Vagina (tissue), 2 donors: ENCODE measurements around the gene C6orf141. TPM values are rescaled to one million over a fixed set of nuclear protein-coding genes. Genes with fewer than 3 reads are reported as not detected.
"Not testable (repeated sequence)": the region's sequence is repeated elsewhere in the genome, so short reads cannot be mapped to it uniquely, and the experiment has no call there.

Experiments
- DNase-seq, 2 donors: peaks; one replicate each; pipeline ENCODE4 v3.0.0-alpha.2; 2017; ENCODE audit errors: extremely low spot score in 2 of 2
- H3K27ac ChIP-seq: fragments of 200-600 bp; sonication (generic); one replicate; pipeline ENCODE4 v1.5.1; 2019
- H3K27me3 ChIP-seq: fragments of 200-600 bp; sonication (generic); one replicate; pipeline ENCODE4 v1.5.1; 2019
- H3K36me3 ChIP-seq, 2 donors: fragments of 200-600 bp; sonication (generic); one replicate each; pipeline ENCODE4 v1.5.1; 2017 to 2019
- H3K4me1 ChIP-seq: fragments of 200-600 bp; sonication (generic); one replicate; pipeline ENCODE4 v1.5.1; 2019
- H3K4me3 ChIP-seq, 2 donors: fragments of 200-600 bp; sonication (generic); 1 replicate in 1 of 2; 2 replicates in 1 of 2; pipeline ENCODE4 v1.5.1; 2016 to 2019
- H3K9me3 ChIP-seq: fragments of 200-600 bp; sonication (generic); one replicate; pipeline ENCODE4 v1.5.1; 2019
- CTCF ChIP-seq, 3 experiments: fragments of 450-650 bp in 2 of 3; fragments of 200-600 bp in 1 of 3; sonication (generic) in 1 of 3; IDR thresholded peaks; one replicate each; pipeline ENCODE4 v1.5.1; 2017 to 2019; ENCODE audit warnings: antibody characterized with exemption in 3 of 3, mild to moderate bottlenecking in 2 of 3, moderate library complexity in 2 of 3
- POLR2A ChIP-seq, 2 donors: fragments of 450-650 bp; IDR thresholded peaks; one replicate each; pipeline ENCODE4 v1.6.1; 2017; ENCODE audit warnings: antibody characterized with exemption in 2 of 2, mild to moderate bottlenecking in 2 of 2, moderate library complexity in 2 of 2
- POLR2AphosphoS5 ChIP-seq, 2 donors: sonication (generic); formaldehyde crosslinking; IDR thresholded peaks; one replicate each; pipeline ENCODE4 v1.9.0; 2017; ENCODE audit warnings: antibody characterized with exemption in 2 of 2, mild to moderate bottlenecking in 2 of 2, low read depth in 1 of 2; ENCODE audit not compliant: insufficient read depth in 1 of 2
- intact Hi-C: fragments of 100-400 bp; cut with DNase I; formaldehyde crosslinking; loops from one replicate; pipeline ENCODE4 v1.15.1; 2023
- total RNA-seq: library from RNA; depleted of rRNA; stranded (reverse); fragments of >200 nt; gene quantifications from one replicate; pipeline ENCODE4 v1.2.3, GENCODE V29; 2016

Gene C6orf141
- total RNA-seq, 1 donor from 2014 or later: 14.2 TPM

DNA sequence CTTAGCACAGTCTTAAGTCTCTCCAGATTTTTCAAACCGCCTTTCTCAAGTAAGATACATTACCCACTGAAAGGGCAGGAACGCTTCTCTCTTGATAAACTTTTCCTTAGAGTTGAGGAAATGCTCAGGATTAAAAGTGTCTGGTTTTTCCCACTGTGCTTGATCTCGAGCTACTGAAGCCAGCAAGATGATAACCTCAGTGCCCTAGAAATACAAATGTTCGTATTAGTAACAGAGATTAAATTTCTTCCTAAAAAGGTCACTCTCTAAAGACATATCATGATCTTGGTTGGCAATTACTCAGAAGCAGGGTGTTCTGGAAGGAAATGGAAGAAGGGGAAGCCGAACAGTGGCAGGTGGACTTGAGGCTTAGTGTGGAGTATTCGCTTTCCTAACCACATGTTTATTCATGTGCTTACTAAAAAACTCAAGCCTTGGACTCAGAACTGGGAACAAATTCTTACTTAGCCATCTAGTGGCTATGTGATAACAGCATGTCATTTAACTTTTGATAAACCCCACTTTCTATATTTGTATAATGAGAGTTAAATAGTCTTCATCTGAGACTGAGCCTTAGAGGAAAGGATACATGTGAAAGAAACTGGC lies 20.1 kb downstream of the C6orf141 start:
- no peak for DNase-seq
- Histone ChIP-seq H3K27ac (no peak overlapping the region), H3K4me3 (no peak overlapping the region), H3K27me3 (no peaks in the 10 kb centered on the region), H3K9me3 (no peaks in the 10 kb centered on the region), H3K36me3 (no peaks in the 10 kb centered on the region), H3K4me1 (no peaks in the 10 kb centered on the region)
- TF ChIP-seq POLR2A (IDR thresholded peaks at IDR 0.05) (no peak), CTCF (IDR thresholded peaks at IDR 0.05) (no peak), POLR2AphosphoS5 (IDR thresholded peaks at IDR 0.05; ENCODE audit: insufficient read depth in 1 of 2, low read depth in 1 of 2) (no peak)
- intact Hi-C loops: no loop called here

DNA sequence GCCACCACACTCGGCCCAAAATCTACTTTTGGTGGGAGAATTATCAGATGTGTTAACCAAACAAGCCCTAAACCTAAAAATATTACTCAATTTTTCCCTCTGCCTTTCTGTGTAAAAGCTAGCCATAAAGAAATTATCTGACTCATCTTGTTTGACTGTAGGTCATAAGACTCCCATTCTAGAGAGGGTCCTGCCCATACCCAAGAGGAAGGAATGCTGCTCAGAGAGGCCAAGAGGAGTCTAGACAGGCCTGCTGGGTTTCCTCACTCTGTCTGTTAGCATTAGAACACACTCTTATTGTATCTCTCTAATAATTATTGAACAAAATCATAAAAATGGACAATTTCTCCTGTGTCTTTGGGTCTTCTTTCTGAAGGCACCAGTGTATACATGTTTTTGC lies 26.1 kb downstream of the C6orf141 start:
- no peaks in the 10 kb centered on the region for H3K27me3 ChIP-seq
- DNase-seq: no peak
- H3K27ac ChIP-seq: no peak overlapping the region
- H3K4me3 ChIP-seq: no peak overlapping the region
- TF ChIP-seq CTCF (IDR thresholded peaks at IDR 0.05): no peak
- no peak for TF ChIP-seq POLR2AphosphoS5 (IDR thresholded peaks at IDR 0.05; ENCODE audit: insufficient read depth in 1 of 2, low read depth in 1 of 2)
- no peak for TF ChIP-seq POLR2A (IDR thresholded peaks at IDR 0.05)
- H3K36me3 ChIP-seq: no peaks in the 10 kb centered on the region
- intact Hi-C loops: no loop called here
- H3K4me1 ChIP-seq: no peaks in the 10 kb centered on the region
- H3K9me3 ChIP-seq: no peaks in the 10 kb centered on the region

DNA sequence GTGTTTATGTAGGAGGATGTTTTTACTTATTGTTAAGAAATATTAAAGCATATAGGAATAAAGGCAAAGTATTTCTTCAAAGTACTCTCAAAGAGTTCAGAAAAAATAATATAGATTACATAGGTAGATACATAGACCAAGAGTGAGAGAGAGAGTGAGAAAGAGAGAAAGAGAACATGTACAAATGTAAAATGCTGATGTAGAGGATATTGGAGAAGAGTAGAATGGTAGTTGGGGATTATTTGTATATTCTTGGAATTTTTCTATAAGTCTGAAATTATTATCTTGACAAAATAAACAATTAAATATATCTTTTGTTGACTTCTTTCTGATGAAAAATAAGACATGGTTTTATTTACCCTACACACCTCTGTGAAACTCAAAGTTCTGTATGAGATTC lies 29.2 kb downstream of the C6orf141 start:
- H3K27ac ChIP-seq: no peak overlapping the region

GRCh38 chr6:49582529-49582928 lies 32.1 kb downstream of the C6orf141 start:
- no peaks in the 10 kb centered on the region for H3K4me1 ChIP-seq
- no peak overlapping the region for H3K27ac ChIP-seq
- no peak for TF ChIP-seq POLR2A (IDR thresholded peaks at IDR 0.05)
- H3K9me3 ChIP-seq: no peaks in the 10 kb centered on the region
- no peak for DNase-seq
- intact Hi-C loops: no loop called here
- no peaks in the 10 kb centered on the region for H3K27me3 ChIP-seq
- H3K4me3 ChIP-seq: no peak overlapping the region
- H3K36me3 ChIP-seq: no peaks in the 10 kb centered on the region

More for the DNA sequence above, 29.2 kb downstream of the C6orf141 start:
- no peaks in the 10 kb centered on the region for H3K4me1 ChIP-seq
- no peaks in the 10 kb centered on the region for H3K36me3 ChIP-seq
- intact Hi-C loops: no loop called here
- no peak overlapping the region for H3K4me3 ChIP-seq
- no peak for DNase-seq
- no peaks in the 10 kb centered on the region for H3K9me3 ChIP-seq
- TF ChIP-seq POLR2A (IDR thresholded peaks at IDR 0.05): no peak
- no peak for TF ChIP-seq CTCF (IDR thresholded peaks at IDR 0.05)
- no peak for TF ChIP-seq POLR2AphosphoS5 (IDR thresholded peaks at IDR 0.05; ENCODE audit: insufficient read depth in 1 of 2, low read depth in 1 of 2)
- H3K27me3 ChIP-seq: no peaks in the 10 kb centered on the region

DNA sequence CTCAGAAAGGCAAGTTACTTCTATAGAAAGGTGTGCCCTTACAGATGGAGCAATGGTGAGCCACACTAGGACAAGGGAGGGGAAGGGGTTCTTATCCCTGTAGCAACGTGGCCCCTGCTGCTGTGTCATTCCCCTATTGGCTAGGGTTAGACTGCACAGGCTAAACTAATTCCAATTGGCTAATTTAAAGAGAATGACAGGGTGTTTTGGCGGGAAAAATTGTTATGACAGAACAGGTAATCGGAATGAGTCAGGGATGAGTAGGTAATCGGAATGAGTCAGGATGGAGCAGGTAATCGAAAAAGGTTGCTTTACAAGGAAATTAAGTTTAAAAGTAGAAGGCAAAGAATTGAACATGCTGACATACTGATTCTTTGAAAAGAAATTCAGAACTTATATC lies 36.8 kb downstream of the C6orf141 start:
- H3K27ac ChIP-seq, H3K4me1 ChIP-seq, DNase-seq, H3K4me3 ChIP-seq, H3K36me3 ChIP-seq, intact Hi-C loops, H3K9me3 ChIP-seq, H3K27me3 ChIP-seq: not testable (repeated sequence)

Other genes with a start within 250 kb of the C6orf141 start
- gene MMUT, start 87.4 kb upstream of the C6orf141 start, total RNA-seq: 11.0 TPM
- 1.7 TPM for gene CENPQ, start 87.3 kb upstream of the C6orf141 start, total RNA-seq
- gene GLYATL3, start 50.7 kb upstream of the C6orf141 start, total RNA-seq: not detected
- gene RHAG, start 86.2 kb downstream of the C6orf141 start, total RNA-seq: 2.5 TPM
- not detected for gene CRISP2, start 162.9 kb downstream of the C6orf141 start, total RNA-seq
- gene CRISP3, start 193.7 kb downstream of the C6orf141 start, total RNA-seq: 19.2 TPM
- gene PGK2, start 236.6 kb downstream of the C6orf141 start, total RNA-seq: not detected